Measurements from ENCODE around the gene TH. TPM values are rescaled to one million over a fixed set of nuclear protein-coding genes. Genes with fewer than 3 reads are reported as not detected.
A peak's percentile ranks its signal among the peaks of the same experiment; 100 is the strongest.

TH gene
- total RNA-seq, 1 donor from 2014 or later = 2.0 TPM

GRCh38 chr11:2212411-2213251 is 41.0 kb upstream of the TH start:
- Histone ChIP-seq H3K9me3 (ENCODE audit: low read depth) (no peaks in the 10 kb centered on the region), H4K20me1 (ENCODE audit: low read depth) (no peaks in the 10 kb centered on the region), H2AFZ (replicated peaks) (no peak overlapping the region), H3K4me1 (peaks cover 43% of the 10 kb centered on the region), H3K4me2 (peak overlapping the region; percentile 22), H3K27me3 (no peaks in the 10 kb centered on the region), H3K9ac (no peak overlapping the region), H3K4me3 (no peak overlapping the region), H3K36me3 (no peaks in the 10 kb centered on the region), H3K27ac (no peak overlapping the region), H3F3A (ENCODE audit: low read depth) (peaks cover 7% of the 10 kb centered on the region), H3K79me2 (ENCODE audit: low read depth) (no peaks in the 10 kb centered on the region)
- no peak for DNase-seq (ENCODE audit: low spot score)
- Mint-ChIP-seq H3K4me3 (peak overlapping the region; percentile 53), H3K4me1 (peaks cover 48% of the 10 kb centered on the region), H3K27me3 (ENCODE audit: insufficient read depth, low read depth) (peaks cover 13% of the 10 kb centered on the region), H3K27ac (peak overlapping the region; percentile 95), H3K9me3 (no peaks in the 10 kb centered on the region), H3K36me3 (no peaks in the 10 kb centered on the region)
- TF ChIP-seq, protein P1, sequence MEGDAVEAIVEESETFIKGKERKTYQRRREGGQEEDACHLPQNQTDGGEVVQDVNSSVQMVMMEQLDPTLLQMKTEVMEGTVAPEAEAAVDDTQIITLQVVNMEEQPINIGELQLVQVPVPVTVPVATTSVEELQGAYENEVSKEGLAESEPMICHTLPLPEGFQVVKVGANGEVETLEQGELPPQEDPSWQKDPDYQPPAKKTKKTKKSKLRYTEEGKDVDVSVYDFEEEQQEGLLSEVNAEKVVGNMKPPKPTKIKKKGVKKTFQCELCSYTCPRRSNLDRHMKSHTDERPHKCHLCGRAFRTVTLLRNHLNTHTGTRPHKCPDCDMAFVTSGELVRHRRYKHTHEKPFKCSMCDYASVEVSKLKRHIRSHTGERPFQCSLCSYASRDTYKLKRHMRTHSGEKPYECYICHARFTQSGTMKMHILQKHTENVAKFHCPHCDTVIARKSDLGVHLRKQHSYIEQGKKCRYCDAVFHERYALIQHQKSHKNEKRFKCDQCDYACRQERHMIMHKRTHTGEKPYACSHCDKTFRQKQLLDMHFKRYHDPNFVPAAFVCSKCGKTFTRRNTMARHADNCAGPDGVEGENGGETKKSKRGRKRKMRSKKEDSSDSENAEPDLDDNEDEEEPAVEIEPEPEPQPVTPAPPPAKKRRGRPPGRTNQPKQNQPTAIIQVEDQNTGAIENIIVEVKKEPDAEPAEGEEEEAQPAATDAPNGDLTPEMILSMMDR (IDR thresholded peaks at IDR 0.05) = no peak
- no peak for TF ChIP-seq EZH2phosphoT487 (IDR thresholded peaks at IDR 0.05)
- TF ChIP-seq EZH2 (IDR thresholded peaks at IDR 0.05) = no peak

DNA sequence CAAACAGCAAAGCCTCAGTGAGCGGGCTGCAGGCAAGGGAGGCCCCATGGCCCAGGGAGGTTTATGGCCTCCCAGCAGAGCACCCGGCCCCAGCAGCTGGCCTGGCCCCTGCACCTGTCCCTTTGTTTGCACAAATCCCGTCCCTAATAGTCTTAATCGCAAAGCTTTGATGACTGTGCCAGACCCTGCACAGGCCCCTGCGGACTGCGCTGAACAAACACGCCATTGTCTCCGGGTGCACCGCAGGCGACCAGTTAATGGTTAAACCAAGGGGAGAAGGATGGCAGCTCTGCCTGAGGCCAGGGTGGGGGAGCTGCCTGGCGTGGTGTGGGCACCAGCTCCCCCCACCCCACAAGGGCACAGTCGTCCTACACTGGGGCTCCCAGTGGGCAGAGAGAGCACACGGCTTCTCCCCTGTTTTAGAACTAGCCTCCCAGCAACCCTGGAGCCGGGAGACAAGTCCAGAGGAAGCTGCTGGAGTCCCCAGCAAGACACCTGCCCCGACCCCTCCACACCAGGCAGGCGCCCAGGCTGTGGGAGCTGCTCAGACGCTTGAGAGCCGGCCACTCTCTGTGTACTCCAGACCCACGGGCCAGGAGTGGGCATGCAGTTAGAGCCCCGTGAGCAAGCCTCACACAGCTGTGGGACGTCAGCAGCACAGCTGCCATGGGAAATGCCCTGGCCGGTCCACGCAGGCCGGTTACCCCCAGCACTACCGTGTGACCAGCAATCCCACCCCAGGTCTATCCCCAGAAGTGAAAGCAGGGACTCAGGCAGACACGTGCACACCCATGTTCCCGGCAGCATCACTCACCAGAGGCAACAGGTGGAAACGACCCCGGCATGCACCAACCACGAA is 39.7 kb upstream of the TH start:
- Mint-ChIP-seq H3K27me3 (ENCODE audit: insufficient read depth, low read depth) (peaks cover 13% of the 10 kb centered on the region), H3K4me3 (no peak overlapping the region), H3K27ac (peak overlapping the region; percentile 72), H3K4me1 (peaks cover 48% of the 10 kb centered on the region), H3K9me3 (no peaks in the 10 kb centered on the region), H3K36me3 (no peaks in the 10 kb centered on the region)
- H3K4me2 ChIP-seq = peak overlapping the region; percentile 59
- H3F3A ChIP-seq (ENCODE audit: low read depth) = peaks cover 7% of the 10 kb centered on the region
- H2AFZ ChIP-seq (replicated peaks) = no peak overlapping the region
- H4K20me1 ChIP-seq (ENCODE audit: low read depth) = no peaks in the 10 kb centered on the region
- no peaks in the 10 kb centered on the region for H3K79me2 ChIP-seq (ENCODE audit: low read depth)
- H3K27me3 ChIP-seq = peaks cover 3% of the 10 kb centered on the region
- peak; percentile 91 for DNase-seq (ENCODE audit: low spot score)
- TF ChIP-seq EZH2 (IDR thresholded peaks at IDR 0.05) (no peak), EZH2phosphoT487 (IDR thresholded peaks at IDR 0.05) (no peak)
- TF ChIP-seq, protein P1 (IDR thresholded peaks at IDR 0.05) = no peak
- H3K9me3 ChIP-seq (ENCODE audit: low read depth) = no peaks in the 10 kb centered on the region
- peak overlapping the region; percentile 77 for H3K27ac ChIP-seq
- no peak overlapping the region for H3K4me3 ChIP-seq
- no peak overlapping the region for H3K9ac ChIP-seq
- H3K36me3 ChIP-seq = no peaks in the 10 kb centered on the region
- peaks cover 43% of the 10 kb centered on the region for H3K4me1 ChIP-seq

DNA sequence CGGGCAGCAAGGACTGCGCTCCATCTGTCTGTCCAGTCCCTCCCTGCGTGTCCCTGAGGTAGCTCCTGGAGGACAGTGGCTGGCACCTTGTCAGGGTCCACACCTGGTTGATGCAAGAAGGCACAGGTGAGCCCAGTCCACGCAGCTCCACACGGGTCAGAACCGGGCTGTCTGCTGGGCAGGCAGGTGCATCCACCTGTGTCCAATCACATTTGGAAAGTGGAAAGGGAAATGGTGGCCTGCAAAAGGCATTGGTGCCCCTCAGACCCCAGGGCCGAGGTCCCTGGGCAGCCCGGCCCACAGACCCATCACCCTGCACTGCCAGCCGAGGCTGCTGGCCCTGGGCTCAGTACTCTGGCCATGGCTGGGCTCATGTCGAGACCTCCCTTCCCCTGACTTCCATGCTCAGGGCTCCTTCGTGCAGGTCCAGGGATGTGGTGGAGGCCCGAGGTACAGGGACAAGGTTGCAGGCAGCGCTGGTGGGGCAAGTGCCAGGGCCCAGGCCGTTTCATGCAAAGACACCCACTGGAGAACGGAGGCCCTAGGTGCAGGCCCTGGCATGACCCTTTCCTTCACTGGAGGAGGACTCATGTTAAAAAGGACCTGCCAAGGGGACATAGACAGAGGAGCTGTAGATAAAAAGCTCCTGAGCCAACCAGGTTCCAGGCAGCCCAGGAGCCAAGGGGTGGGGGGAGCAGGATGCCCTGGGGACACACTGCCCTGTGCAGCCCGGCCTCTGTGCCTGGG is 38.9 kb upstream of the TH start:
- Mint-ChIP-seq H3K4me1 (peaks cover 48% of the 10 kb centered on the region), H3K36me3 (no peaks in the 10 kb centered on the region), H3K9me3 (no peaks in the 10 kb centered on the region), H3K4me3 (no peak overlapping the region), H3K27me3 (ENCODE audit: insufficient read depth, low read depth) (peaks cover 13% of the 10 kb centered on the region), H3K27ac (peak overlapping the region; percentile 76)
- Histone ChIP-seq H3K4me2 (peak overlapping the region; percentile 38), H3K79me2 (ENCODE audit: low read depth) (no peaks in the 10 kb centered on the region), H3K27ac (peak overlapping the region; percentile 77), H3F3A (ENCODE audit: low read depth) (peaks cover 7% of the 10 kb centered on the region), H3K9ac (no peak overlapping the region), H3K36me3 (no peaks in the 10 kb centered on the region), H4K20me1 (ENCODE audit: low read depth) (no peaks in the 10 kb centered on the region), H3K4me3 (no peak overlapping the region), H2AFZ (replicated peaks) (no peak overlapping the region), H3K4me1 (peaks cover 43% of the 10 kb centered on the region), H3K27me3 (peaks cover 3% of the 10 kb centered on the region), H3K9me3 (ENCODE audit: low read depth) (no peaks in the 10 kb centered on the region)
- TF ChIP-seq EZH2 (IDR thresholded peaks at IDR 0.05) = no peak
- TF ChIP-seq EZH2phosphoT487 (IDR thresholded peaks at IDR 0.05) = no peak
- TF ChIP-seq, protein P1 (IDR thresholded peaks at IDR 0.05) = no peak
- DNase-seq (ENCODE audit: low spot score) = no peak

Data from neural progenitor cell (in vitro differentiated cells).